ENCODE results near the gene POU4F1.
"Not testable (repeated sequence)": the region's sequence is repeated elsewhere in the genome, so short reads cannot be mapped to it uniquely, and the experiment has no call there.

POU4F1 gene, protein sequence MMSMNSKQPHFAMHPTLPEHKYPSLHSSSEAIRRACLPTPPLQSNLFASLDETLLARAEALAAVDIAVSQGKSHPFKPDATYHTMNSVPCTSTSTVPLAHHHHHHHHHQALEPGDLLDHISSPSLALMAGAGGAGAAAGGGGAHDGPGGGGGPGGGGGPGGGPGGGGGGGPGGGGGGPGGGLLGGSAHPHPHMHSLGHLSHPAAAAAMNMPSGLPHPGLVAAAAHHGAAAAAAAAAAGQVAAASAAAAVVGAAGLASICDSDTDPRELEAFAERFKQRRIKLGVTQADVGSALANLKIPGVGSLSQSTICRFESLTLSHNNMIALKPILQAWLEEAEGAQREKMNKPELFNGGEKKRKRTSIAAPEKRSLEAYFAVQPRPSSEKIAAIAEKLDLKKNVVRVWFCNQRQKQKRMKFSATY

DNA sequence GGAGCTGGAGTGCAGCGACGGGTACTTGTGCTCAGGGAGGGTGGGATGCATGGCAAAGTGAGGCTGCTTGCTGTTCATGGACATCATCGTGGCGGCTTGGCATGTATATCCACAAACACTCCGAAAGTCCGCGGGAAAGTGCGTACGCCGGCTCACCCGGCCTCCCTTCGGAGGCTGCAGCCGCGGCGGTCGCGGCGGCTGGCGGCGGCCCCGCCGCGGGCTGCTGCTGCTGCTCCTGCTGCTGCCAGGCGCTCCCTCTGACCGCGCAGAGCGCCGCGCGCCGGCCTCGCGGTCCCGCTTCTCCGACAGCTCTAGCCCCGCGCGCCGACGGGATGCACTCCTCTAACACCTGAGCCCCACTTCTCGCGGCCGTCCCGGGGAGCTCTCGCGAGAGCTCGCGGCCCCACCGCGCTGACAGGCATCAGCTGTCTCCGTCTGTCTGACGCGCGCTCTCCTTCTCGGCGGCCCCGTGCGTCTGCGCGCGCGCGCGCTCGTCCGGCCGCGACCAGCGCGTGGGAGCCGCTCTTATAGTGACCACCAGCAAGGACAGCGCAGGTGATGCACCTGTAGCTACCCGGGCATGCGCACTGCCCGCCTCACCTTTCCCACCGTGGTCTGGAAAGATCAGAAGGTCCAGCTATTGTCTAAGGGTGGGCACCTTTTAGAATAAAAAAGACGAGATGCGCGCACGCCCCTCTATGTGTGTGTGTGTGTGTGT lies at the start of gene POU4F1:
Gene POU4F1 (minus strand): TSS at position 313 of the 718 bp plus-strand sequence. CDS start 226 bp downstream, at position 87.
- no peaks in the 10 kb centered on the region for H3K36me3 ChIP-seq (ENCODE audit: insufficient read depth, low read length)

DNA sequence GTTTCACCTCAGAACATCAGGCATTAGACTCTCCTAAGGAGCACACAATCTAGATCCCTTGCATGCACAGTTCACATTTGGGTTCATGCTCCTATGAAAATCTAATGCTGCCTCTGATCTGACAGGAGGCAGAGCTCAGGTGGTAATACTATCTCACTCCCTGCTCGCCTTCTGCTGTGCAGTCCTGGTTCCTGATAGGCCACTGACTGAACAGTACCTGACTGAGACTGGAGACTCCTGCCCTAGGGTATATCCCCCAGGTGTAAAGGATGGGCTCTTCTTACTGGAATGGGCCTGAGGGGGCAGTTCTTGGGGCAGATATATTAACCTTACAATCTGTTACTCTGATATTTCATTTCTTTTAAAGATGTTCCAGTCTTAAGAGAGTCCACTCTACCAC lies 49.3 kb upstream of the POU4F1 start:
- no peak overlapping the region for H2AFZ ChIP-seq (ENCODE audit: low read depth, low read length)
- peaks cover 5% of the 10 kb centered on the region for H3K36me3 ChIP-seq (ENCODE audit: insufficient read depth, low read length)
- H3K4me3 ChIP-seq (ENCODE audit: low read length) = no peak overlapping the region

More for the DNA sequence above, at the start of gene POU4F1:
- Histone ChIP-seq H3K4me1 (ENCODE audit: insufficient read depth, low read length) (peaks cover 14% of the 10 kb centered on the region), H3K4me3 (ENCODE audit: low read length) (peak within 1 kb of the TSS; percentile 54), H3K27me3 (ENCODE audit: insufficient read depth, low read length) (peaks cover 95% of the 10 kb centered on the region), H2AFZ (ENCODE audit: low read depth, low read length) (peak within 1 kb of the TSS; percentile 97), H3K9me3 (ENCODE audit: low read length) (peaks cover 2% of the 10 kb centered on the region)

GRCh38 chr13:78650717-78651083 lies 47.3 kb upstream of the POU4F1 start:
- Histone ChIP-seq H3K4me1 (ENCODE audit: insufficient read depth, low read length) (no peaks in the 10 kb centered on the region), H3K9me3 (ENCODE audit: low read length) (no peaks in the 10 kb centered on the region), H3K4me3 (ENCODE audit: low read length) (no peak overlapping the region), H3K27me3 (ENCODE audit: insufficient read depth, low read length) (no peaks in the 10 kb centered on the region), H2AFZ (ENCODE audit: low read depth, low read length) (no peak overlapping the region), H3K36me3 (ENCODE audit: insufficient read depth, low read length) (peaks cover 2% of the 10 kb centered on the region)

More for the DNA sequence above, 49.3 kb upstream of the POU4F1 start:
- Histone ChIP-seq H3K27me3 (ENCODE audit: insufficient read depth, low read length) (no peaks in the 10 kb centered on the region), H3K9me3 (ENCODE audit: low read length) (no peaks in the 10 kb centered on the region), H3K4me1 (ENCODE audit: insufficient read depth, low read length) (peaks cover 8% of the 10 kb centered on the region)

DNA sequence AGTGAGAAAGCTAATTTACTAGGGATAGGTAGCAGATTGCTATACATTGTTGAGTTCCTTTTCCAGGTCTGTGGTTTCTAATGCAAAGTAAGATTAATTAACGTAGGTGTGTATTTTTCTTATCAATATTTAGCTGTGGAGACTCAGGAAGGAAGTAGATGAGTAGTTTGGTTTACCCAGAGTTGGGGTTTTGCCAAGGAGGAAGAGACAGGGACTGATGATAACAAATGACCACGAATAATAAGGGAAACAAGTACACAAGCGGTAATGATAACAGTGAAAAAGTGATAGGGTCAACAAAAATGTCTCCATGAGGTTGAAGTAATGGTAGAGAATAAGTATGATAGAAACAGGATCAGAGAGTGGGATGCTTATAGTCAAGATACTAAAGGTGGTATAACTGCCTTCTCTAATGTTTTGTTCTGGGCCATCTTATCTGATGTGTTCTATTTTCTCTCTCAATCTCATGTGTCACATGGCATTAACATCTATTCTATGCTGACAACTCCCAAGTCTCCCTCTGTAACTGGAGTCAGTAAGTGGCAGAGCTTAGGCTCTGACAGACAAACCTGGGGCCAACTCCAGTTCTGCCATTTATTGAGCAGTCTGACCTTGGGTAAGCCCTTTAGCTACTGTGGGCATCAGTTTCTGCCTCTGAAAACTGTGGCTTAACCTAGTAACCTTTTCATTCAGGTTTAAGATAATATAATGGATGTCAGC lies 46.8 kb upstream of the POU4F1 start:
- H3K36me3 ChIP-seq (ENCODE audit: insufficient read depth, low read length) = peaks cover 2% of the 10 kb centered on the region
- H3K9me3 ChIP-seq (ENCODE audit: low read length) = no peaks in the 10 kb centered on the region
- no peaks in the 10 kb centered on the region for H3K4me1 ChIP-seq (ENCODE audit: insufficient read depth, low read length)
- H3K27me3 ChIP-seq (ENCODE audit: insufficient read depth, low read length) = no peaks in the 10 kb centered on the region
- no peak overlapping the region for H3K4me3 ChIP-seq (ENCODE audit: low read length)
- H2AFZ ChIP-seq (ENCODE audit: low read depth, low read length) = no peak overlapping the region

GRCh38 chr13:78647109-78647678 lies 43.8 kb upstream of the POU4F1 start:
- H3K4me1 ChIP-seq (ENCODE audit: insufficient read depth, low read length); H3K9me3 ChIP-seq (ENCODE audit: low read length); H3K4me3 ChIP-seq (ENCODE audit: low read length); H2AFZ ChIP-seq (ENCODE audit: low read depth, low read length); H3K27me3 ChIP-seq (ENCODE audit: insufficient read depth, low read length): not testable (repeated sequence)
- H3K36me3 ChIP-seq (ENCODE audit: insufficient read depth, low read length) = peaks cover 11% of the 10 kb centered on the region

- H3K4me1 ChIP-seq (ENCODE audit: insufficient read depth, low read length) = no peaks in the 10 kb centered on the region
- no peaks in the 10 kb centered on the region for H3K27me3 ChIP-seq (ENCODE audit: insufficient read depth, low read length)
- no peak overlapping the region for H3K4me3 ChIP-seq (ENCODE audit: low read length)
- H2AFZ ChIP-seq (ENCODE audit: low read depth, low read length) = no peak overlapping the region
- no peaks in the 10 kb centered on the region for H3K9me3 ChIP-seq (ENCODE audit: low read length)
- peaks cover 58% of the 10 kb centered on the region for H3K36me3 ChIP-seq (ENCODE audit: insufficient read depth, low read length)
Observed at GRCh38 chr13:78638216-78638615, 34.9 kb upstream of the POU4F1 start.

DNA sequence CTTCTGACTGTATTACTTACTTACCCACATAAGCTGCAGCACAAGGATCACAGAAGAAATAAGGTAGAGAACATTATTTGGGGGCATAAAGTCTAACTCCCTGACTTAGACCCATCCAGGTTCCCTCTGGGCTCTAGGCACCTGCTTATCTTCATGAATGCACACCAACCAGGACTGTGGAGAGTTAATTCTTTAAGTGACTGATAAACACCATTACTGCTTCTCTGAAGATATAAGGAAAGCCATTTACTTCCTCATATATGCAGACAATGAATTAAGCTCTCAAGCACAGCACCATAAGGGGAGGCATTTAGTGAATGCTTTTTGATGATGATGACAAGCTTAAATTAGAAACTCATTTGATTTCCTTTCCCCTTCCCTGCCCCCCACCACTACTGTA lies 33.1 kb upstream of the POU4F1 start:
- Histone ChIP-seq H2AFZ (ENCODE audit: low read depth, low read length) (no peak overlapping the region), H3K4me1 (ENCODE audit: insufficient read depth, low read length) (no peaks in the 10 kb centered on the region), H3K36me3 (ENCODE audit: insufficient read depth, low read length) (peaks cover 70% of the 10 kb centered on the region)

DNA sequence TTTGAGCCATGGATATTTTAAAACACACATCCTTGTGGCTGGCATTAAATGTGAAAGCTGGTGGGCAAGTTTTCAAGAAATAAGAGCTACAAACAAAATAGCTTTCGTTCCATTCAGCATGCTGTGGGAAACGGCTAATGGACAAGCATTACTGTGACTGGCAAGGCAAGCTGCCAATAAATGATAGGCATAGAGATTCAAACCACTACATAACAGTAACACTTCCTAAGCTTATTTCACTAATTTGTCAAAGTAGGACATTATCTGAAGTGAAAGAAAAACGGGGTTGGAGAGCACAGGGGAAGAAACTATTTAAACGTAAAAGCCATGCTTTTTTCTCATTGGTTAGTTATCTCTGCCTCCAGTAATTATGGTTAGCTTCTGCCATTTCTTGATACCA lies 29.6 kb upstream of the POU4F1 start:
- Histone ChIP-seq H3K4me3 (ENCODE audit: low read length) (no peak overlapping the region), H2AFZ (ENCODE audit: low read depth, low read length) (no peak overlapping the region), H3K27me3 (ENCODE audit: insufficient read depth, low read length) (no peaks in the 10 kb centered on the region), H3K4me1 (ENCODE audit: insufficient read depth, low read length) (no peaks in the 10 kb centered on the region), H3K9me3 (ENCODE audit: low read length) (no peaks in the 10 kb centered on the region), H3K36me3 (ENCODE audit: insufficient read depth, low read length) (peaks cover 74% of the 10 kb centered on the region)

More for the DNA sequence above, 33.1 kb upstream of the POU4F1 start:
- H3K27me3 ChIP-seq (ENCODE audit: insufficient read depth, low read length) = no peaks in the 10 kb centered on the region
- H3K4me3 ChIP-seq (ENCODE audit: low read length) = no peak overlapping the region
- H3K9me3 ChIP-seq (ENCODE audit: low read length) = no peaks in the 10 kb centered on the region

DNA sequence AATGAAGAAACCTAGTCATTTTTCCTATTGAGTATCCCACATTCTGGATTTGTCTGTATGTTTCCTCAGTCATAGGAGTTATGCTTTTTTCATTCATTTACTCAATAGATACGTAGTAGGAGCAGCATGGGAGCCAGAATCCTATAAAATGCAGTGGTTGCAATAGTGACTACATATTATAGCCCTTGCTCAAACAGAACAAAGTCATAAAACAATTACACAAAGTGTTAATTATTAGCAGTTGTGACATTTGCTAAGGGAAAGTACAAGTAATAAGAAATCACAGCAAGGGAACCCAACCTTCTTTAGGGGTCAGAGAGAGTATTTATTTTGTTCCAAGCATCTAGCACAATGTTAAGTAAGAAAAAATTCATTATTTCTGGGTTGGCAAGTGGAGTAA lies 27.7 kb upstream of the POU4F1 start:
- Histone ChIP-seq H3K36me3 (ENCODE audit: insufficient read depth, low read length) (peaks cover 69% of the 10 kb centered on the region), H3K4me1 (ENCODE audit: insufficient read depth, low read length) (no peaks in the 10 kb centered on the region), H2AFZ (ENCODE audit: low read depth, low read length) (no peak overlapping the region), H3K9me3 (ENCODE audit: low read length) (no peaks in the 10 kb centered on the region), H3K27me3 (ENCODE audit: insufficient read depth, low read length) (no peaks in the 10 kb centered on the region), H3K4me3 (ENCODE audit: low read length) (no peak overlapping the region)

DNA sequence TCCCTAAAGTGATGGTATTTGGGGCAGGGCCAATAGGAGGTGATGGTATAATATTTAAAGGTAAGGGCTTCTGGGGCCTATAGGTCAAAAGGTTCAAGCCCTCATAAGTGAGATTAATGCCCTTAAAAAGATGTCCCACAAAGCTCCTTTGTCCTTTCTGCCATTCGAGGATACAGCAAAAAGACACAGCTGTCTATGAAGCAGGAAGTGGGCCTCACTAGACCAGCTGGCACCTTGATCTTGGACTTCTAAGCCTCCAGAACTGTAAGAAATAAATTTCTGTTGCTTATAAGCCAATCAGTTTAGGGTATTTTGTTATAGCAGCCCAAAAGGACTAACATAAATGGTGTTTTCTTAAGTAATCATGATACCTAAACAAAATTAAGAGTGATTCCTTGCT lies 27.2 kb upstream of the POU4F1 start:
- Histone ChIP-seq H3K4me3 (ENCODE audit: low read length) (no peak overlapping the region), H3K9me3 (ENCODE audit: low read length) (no peaks in the 10 kb centered on the region), H3K27me3 (ENCODE audit: insufficient read depth, low read length) (no peaks in the 10 kb centered on the region), H3K36me3 (ENCODE audit: insufficient read depth, low read length) (peaks cover 73% of the 10 kb centered on the region), H2AFZ (ENCODE audit: low read depth, low read length) (no peak overlapping the region), H3K4me1 (ENCODE audit: insufficient read depth, low read length) (no peaks in the 10 kb centered on the region)

- Histone ChIP-seq H2AFZ (ENCODE audit: low read depth, low read length) (no peak overlapping the region), H3K4me3 (ENCODE audit: low read length) (no peak overlapping the region)
Observed at GRCh38 chr13:78625384-78625783, 22.0 kb upstream of the POU4F1 start.

DNA sequence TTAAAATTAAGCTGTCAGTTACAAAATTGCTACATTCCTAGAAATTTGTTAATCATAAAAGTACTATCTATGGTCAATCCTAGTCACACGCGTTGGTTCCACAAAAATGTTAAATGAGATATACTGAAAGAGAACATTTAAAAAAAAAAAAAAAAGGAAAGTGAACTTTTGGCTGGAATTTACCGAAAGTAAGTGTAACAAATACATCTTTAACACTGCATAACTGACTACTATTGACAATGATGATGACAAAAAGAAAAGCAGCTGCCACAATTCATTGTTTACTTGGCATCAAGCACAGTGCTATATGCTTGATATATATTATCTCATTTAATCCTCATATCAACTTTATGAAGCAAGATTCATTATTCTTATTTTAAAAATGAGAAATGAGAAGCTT lies 19.8 kb upstream of the POU4F1 start:
- Histone ChIP-seq H3K36me3 (ENCODE audit: insufficient read depth, low read length) (peaks cover 27% of the 10 kb centered on the region), H3K4me1 (ENCODE audit: insufficient read depth, low read length) (no peaks in the 10 kb centered on the region), H3K9me3 (ENCODE audit: low read length) (no peaks in the 10 kb centered on the region), H3K27me3 (ENCODE audit: insufficient read depth, low read length) (no peaks in the 10 kb centered on the region), H2AFZ (ENCODE audit: low read depth, low read length) (no peak overlapping the region), H3K4me3 (ENCODE audit: low read length) (no peak overlapping the region)

More at GRCh38 chr13:78625384-78625783, 22.0 kb upstream of the POU4F1 start:
- H3K27me3 ChIP-seq (ENCODE audit: insufficient read depth, low read length) = no peaks in the 10 kb centered on the region
- H3K36me3 ChIP-seq (ENCODE audit: insufficient read depth, low read length) = peaks cover 42% of the 10 kb centered on the region
- H3K4me1 ChIP-seq (ENCODE audit: insufficient read depth, low read length) = no peaks in the 10 kb centered on the region
- H3K9me3 ChIP-seq (ENCODE audit: low read length) = no peaks in the 10 kb centered on the region

Measured in neuron (in vitro differentiated cells).